Measurements from ENCODE around the gene MRGPRE.

The MRGPRE gene

DNA sequence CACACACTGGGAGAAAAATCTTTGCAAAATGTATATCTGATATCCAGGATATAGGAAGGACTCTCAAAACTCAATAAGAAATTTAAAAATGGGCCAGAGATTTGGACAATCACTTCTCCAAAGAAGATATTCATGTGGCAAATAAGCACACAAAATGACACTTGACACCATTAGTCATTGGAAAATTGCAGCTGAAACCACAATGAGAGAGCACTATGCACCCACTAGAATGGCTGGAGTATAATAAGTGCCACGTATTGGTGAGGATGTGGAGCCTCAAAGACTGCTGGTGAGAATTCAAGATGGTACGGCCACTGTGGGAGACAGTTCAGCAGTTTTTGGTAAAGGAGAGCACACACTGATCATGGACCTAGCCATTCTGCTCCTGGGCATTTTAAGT lies 54.3 kb downstream of the MRGPRE start:
- DNase-seq: no peak
